HCT116 (cell line): ENCODE data around the gene CD44.

Source experiments
- JUND ChIP-seq: IDR thresholded peaks from 2 replicates; pipeline ENCODE4 v1.6.1; 2012
- POLR2A ChIP-seq: IDR thresholded peaks from 2 replicates; pipeline ENCODE4 v1.7.0; 2011; ENCODE audit warnings: borderline replicate concordance; ENCODE audit not compliant: insufficient read depth, insufficient read length; ENCODE audit errors: extremely low read depth
- POLR2AphosphoS5 ChIP-seq: IDR thresholded peaks from 2 replicates; pipeline ENCODE4 v1.6.1; 2011; ENCODE audit warnings: mild to moderate bottlenecking, low read depth, low read length, moderate library complexity
- ZFX ChIP-seq: fragments of 450-650 bp; IDR thresholded peaks from 2 replicates; pipeline ENCODE4 v1.6.1; 2017
- TF ChIP-seq, protein P1 (sequence below), 3 experiments: fragments of 200-600 bp in 1 of 3; sonication (generic) in 1 of 3; IDR thresholded peaks in 2 of 3; conservative IDR thresholded peaks in 1 of 3; 2 replicates each; pipeline ENCODE4 v1.5.1; 2012 to 2017; ENCODE audit warnings: low read depth in 2 of 3, low read length in 2 of 3, antibody characterized with exemption in 1 of 3, borderline replicate concordance in 1 of 3, control low read depth in 1 of 3, mild to moderate bottlenecking in 1 of 3, mixed read lengths in 1 of 3, mixed run types in 1 of 3, moderate library complexity in 1 of 3; ENCODE audit not compliant: insufficient read depth in 1 of 3
- TF ChIP-seq, protein P2 (sequence below): IDR thresholded peaks from 2 replicates; pipeline ENCODE4 v1.6.1; 2012
- TF ChIP-seq, protein P3 (sequence below): IDR thresholded peaks from 2 replicates; pipeline ENCODE4 v1.6.1; 2012; ENCODE audit warnings: low read depth

DNA sequence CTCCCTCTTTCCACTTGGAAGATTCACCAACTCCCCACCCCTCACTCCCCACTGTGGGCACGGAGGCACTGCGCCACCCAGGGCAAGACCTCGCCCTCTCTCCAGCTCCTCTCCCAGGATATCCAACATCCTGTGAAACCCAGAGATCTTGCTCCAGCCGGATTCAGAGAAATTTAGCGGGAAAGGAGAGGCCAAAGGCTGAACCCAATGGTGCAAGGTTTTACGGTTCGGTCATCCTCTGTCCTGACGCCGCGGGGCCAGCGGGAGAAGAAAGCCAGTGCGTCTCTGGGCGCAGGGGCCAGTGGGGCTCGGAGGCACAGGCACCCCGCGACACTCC, 397 bp upstream of the CD44 start:
- TF ChIP-seq, protein P1, sequence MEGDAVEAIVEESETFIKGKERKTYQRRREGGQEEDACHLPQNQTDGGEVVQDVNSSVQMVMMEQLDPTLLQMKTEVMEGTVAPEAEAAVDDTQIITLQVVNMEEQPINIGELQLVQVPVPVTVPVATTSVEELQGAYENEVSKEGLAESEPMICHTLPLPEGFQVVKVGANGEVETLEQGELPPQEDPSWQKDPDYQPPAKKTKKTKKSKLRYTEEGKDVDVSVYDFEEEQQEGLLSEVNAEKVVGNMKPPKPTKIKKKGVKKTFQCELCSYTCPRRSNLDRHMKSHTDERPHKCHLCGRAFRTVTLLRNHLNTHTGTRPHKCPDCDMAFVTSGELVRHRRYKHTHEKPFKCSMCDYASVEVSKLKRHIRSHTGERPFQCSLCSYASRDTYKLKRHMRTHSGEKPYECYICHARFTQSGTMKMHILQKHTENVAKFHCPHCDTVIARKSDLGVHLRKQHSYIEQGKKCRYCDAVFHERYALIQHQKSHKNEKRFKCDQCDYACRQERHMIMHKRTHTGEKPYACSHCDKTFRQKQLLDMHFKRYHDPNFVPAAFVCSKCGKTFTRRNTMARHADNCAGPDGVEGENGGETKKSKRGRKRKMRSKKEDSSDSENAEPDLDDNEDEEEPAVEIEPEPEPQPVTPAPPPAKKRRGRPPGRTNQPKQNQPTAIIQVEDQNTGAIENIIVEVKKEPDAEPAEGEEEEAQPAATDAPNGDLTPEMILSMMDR (IDR thresholded peaks at IDR 0.05 in 2 of 3, conservative IDR thresholded peaks at IDR 0.05 in 1 of 3; ENCODE audit: borderline replicate concordance in 1 of 3, insufficient read depth in 1 of 3, low read depth in 2 of 3, low read length in 2 of 3), result no peak
- TF ChIP-seq, protein P2, sequence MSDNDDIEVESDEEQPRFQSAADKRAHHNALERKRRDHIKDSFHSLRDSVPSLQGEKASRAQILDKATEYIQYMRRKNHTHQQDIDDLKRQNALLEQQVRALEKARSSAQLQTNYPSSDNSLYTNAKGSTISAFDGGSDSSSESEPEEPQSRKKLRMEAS, result no peak
- TF ChIP-seq ZFX (no peak), POLR2A (no peak), POLR2AphosphoS5 (no peak), JUND (no peak)
- TF ChIP-seq, protein P3, sequence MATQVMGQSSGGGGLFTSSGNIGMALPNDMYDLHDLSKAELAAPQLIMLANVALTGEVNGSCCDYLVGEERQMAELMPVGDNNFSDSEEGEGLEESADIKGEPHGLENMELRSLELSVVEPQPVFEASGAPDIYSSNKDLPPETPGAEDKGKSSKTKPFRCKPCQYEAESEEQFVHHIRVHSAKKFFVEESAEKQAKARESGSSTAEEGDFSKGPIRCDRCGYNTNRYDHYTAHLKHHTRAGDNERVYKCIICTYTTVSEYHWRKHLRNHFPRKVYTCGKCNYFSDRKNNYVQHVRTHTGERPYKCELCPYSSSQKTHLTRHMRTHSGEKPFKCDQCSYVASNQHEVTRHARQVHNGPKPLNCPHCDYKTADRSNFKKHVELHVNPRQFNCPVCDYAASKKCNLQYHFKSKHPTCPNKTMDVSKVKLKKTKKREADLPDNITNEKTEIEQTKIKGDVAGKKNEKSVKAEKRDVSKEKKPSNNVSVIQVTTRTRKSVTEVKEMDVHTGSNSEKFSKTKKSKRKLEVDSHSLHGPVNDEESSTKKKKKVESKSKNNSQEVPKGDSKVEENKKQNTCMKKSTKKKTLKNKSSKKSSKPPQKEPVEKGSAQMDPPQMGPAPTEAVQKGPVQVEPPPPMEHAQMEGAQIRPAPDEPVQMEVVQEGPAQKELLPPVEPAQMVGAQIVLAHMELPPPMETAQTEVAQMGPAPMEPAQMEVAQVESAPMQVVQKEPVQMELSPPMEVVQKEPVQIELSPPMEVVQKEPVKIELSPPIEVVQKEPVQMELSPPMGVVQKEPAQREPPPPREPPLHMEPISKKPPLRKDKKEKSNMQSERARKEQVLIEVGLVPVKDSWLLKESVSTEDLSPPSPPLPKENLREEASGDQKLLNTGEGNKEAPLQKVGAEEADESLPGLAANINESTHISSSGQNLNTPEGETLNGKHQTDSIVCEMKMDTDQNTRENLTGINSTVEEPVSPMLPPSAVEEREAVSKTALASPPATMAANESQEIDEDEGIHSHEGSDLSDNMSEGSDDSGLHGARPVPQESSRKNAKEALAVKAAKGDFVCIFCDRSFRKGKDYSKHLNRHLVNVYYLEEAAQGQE, result no peak
